COLO668 (cell line): ENCODE results near the gene TSC22D3.

ENCODE experiments used
- DNase-seq: peaks from one replicate; lab custom pipeline; 2025; ENCODE audit not compliant: unreplicated experiment; lab: John Stamatoyannopoulos, UW

The TSC22D3 gene

GRCh38 chrX:107760304-107761077, 15.1 kb downstream of the TSC22D3 start:
- DNase-seq = no peak

GRCh38 chrX:107758231-107758766, 17.3 kb downstream of the TSC22D3 start:
- no peak for DNase-seq

GRCh38 chrX:107755721-107756120, 19.9 kb downstream of the TSC22D3 start:
- no peak for DNase-seq

- DNase-seq = no peak
Observed at GRCh38 chrX:107753187-107753586, 22.4 kb downstream of the TSC22D3 start.

GRCh38 chrX:107752714-107753113, 22.9 kb downstream of the TSC22D3 start:
- DNase-seq = no peak

GRCh38 chrX:107752043-107752442, 23.5 kb downstream of the TSC22D3 start:
- no peak for DNase-seq

GRCh38 chrX:107750861-107751445, 24.6 kb downstream of the TSC22D3 start:
- no peak for DNase-seq

GRCh38 chrX:107750263-107750662, 25.3 kb downstream of the TSC22D3 start:
- DNase-seq = no peak

- no peak for DNase-seq
Observed at GRCh38 chrX:107748506-107748905, 27.1 kb downstream of the TSC22D3 start.

GRCh38 chrX:107747596-107748161, 27.9 kb downstream of the TSC22D3 start:
- DNase-seq = peak; percentile 22

- no peak for DNase-seq
Observed at GRCh38 chrX:107744868-107745267, 30.7 kb downstream of the TSC22D3 start.

- no peak for DNase-seq
Observed at GRCh38 chrX:107743995-107744394, 31.6 kb downstream of the TSC22D3 start.

- DNase-seq = no peak
Observed at GRCh38 chrX:107742700-107743191, 32.8 kb downstream of the TSC22D3 start.

GRCh38 chrX:107741404-107741790, 34.2 kb downstream of the TSC22D3 start:
- DNase-seq = peak; percentile 20

GRCh38 chrX:107739541-107739940, 36.0 kb downstream of the TSC22D3 start:
- no peak for DNase-seq

- no peak for DNase-seq
Observed at GRCh38 chrX:107738768-107739167, 36.8 kb downstream of the TSC22D3 start.

GRCh38 chrX:107738272-107738671, 37.3 kb downstream of the TSC22D3 start:
- no peak for DNase-seq

GRCh38 chrX:107736781-107737531, 38.6 kb downstream of the TSC22D3 start:
- peak; percentile 15 for DNase-seq

- no peak for DNase-seq
Observed at GRCh38 chrX:107734646-107735045, 40.9 kb downstream of the TSC22D3 start.

GRCh38 chrX:107733686-107734085, 41.9 kb downstream of the TSC22D3 start:
- DNase-seq = no peak

- DNase-seq = peak; percentile 82
Observed at GRCh38 chrX:107731831-107732502, 43.6 kb downstream of the TSC22D3 start.
